Measurements from ENCODE around the gene HHIPL2. TPM values are rescaled to one million over a fixed set of nuclear protein-coding genes. Genes with fewer than 3 reads are reported as not detected.

HHIPL2 gene
- total and polyA plus RNA-seq, 10 of the 15 experiments (the other 5 are each of a cell fraction or from before 2014, with no cell fraction given): 0.06 to 0.29 (median 0.09) TPM; not detected in 3

GRCh38 chr1:222589462-222590302, 41.8 kb upstream of the HHIPL2 start, which contains the start of gene TAF1A (continued):
- TF ChIP-seq ZBTB40 (IDR thresholded peaks at IDR 0.05; ENCODE audit: borderline replicate concordance) (peak; percentile 93), MYC (IDR thresholded peaks at IDR 0.05; ENCODE audit: insufficient read depth, insufficient read length, insufficient replicate concordance, low read length, severe bottlenecking) (no peak), MTA3 (IDR thresholded peaks at IDR 0.05; ENCODE audit: borderline replicate concordance, low read length) (no peak), SMARCA5 (IDR thresholded peaks at IDR 0.05) (no peak), SUZ12 (IDR thresholded peaks at IDR 0.05; ENCODE audit: unreplicated experiment) (no peak), EGR1 (IDR thresholded peaks at IDR 0.05; ENCODE audit: borderline replicate concordance in 1 of 2, low read depth in 2 of 2, low read length in 2 of 2) (no peak), SMAD1 (IDR thresholded peaks at IDR 0.05; ENCODE audit: low read depth, partially characterized antibody) (no peak), MTA2 (IDR thresholded peaks at IDR 0.05; ENCODE audit: low read depth) (peak; percentile 78), MEF2B (IDR thresholded peaks at IDR 0.05; ENCODE audit: partially characterized antibody, poor library complexity, severe bottlenecking) (no peak), KLF5 (IDR thresholded peaks at IDR 0.05; ENCODE audit: partially characterized antibody) (no peak), EP300 (IDR thresholded peaks at IDR 0.05; ENCODE audit: borderline replicate concordance in 1 of 2, control insufficient read depth in 1 of 2, low read depth in 2 of 2, low read length in 2 of 2) (no peak), CBFB (IDR thresholded peaks at IDR 0.05; ENCODE audit: low read depth) (no peak), WRNIP1 (IDR thresholded peaks at IDR 0.05; ENCODE audit: borderline replicate concordance, low read depth, low read length) (no peak), NKRF (conservative IDR thresholded peaks at IDR 0.05) (peak; percentile 88), BCL3 (IDR thresholded peaks at IDR 0.05; ENCODE audit: borderline replicate concordance, insufficient read depth, low read depth, low read length, poor library complexity, severe bottlenecking) (no peak), HDAC2 (IDR thresholded peaks at IDR 0.05) (no peak), RBBP5 (conservative IDR thresholded peaks at IDR 0.05) (peak; percentile 75; the same call in 1 of the 2 replicates), CHD4 (IDR thresholded peaks at IDR 0.05) (no peak), ZNF207 (IDR thresholded peaks at IDR 0.05; ENCODE audit: borderline replicate concordance) (no peak), IRF4 (IDR thresholded peaks at IDR 0.05; ENCODE audit: low read depth, low read length) (no peak), YY1 (IDR thresholded peaks at IDR 0.05; ENCODE audit: low read depth, low read length) (peak; percentile 24; the same call in 1 of the 2 replicates)

Measured in GM12878 (cell line).